Measurements from ENCODE around the gene TMPRSS7. TPM values are rescaled to one million over a fixed set of nuclear protein-coding genes. Genes with fewer than 3 reads are reported as not detected.

The TMPRSS7 gene
- polyA plus RNA-seq, 3 donors, result not detected

DNA sequence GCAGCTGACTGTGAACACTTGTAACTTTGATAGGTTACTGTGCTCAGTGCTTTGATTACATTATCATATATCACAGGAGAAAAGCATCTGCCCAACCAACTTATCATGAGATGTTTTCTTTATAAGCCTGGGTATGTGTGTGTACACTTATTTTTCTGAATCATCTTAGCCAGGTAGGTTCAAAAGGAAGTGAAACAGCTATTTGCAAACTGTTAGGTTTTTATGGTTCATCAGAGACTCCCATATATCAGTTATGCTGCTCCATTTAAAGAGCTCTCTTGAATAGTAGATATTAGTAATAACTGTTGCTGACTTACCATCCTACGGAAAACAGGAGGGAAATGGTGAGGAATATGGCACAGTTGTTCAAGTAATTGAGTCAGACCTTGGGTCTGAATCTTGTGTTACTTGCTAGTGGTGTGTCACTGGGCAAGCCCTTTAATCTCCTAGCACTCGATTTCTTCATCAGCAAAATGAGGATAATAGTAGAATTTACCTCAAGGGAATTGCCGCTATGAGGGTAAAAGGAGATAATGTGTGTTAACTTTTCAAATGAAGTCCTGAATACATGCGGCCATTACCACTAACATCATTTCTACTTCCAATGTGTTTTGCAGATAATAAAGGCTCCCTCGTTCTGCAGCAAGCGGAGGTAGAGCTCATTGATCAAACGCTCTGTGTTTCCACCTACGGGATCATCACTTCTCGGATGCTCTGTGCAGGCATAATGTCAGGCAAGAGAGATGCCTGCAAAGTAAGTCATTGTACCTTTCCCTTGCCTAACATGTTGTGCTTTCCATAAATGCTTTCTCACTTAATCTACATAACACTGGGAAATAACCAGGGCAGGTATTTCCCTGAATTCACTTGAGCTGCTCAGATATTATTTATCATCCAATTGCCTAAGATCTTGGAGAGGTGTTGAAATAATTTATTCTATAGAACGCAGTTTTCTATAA is 43.9 kb downstream of the TMPRSS7 start:
- DNase-seq, result no peak
- H3K27me3 ChIP-seq (ENCODE audit: control insufficient read depth in 2 of 2, insufficient read depth in 2 of 2, low read length in 2 of 2), result peaks cover 20 to 46% of the 10 kb centered on the region in 2 donors
- no peak overlapping the region for H3K9ac ChIP-seq (ENCODE audit: insufficient read depth, low read length, poor library complexity, severe bottlenecking)
- Mint-ChIP-seq H3K27me3 (ENCODE audit: low read depth in 3 of 3) (peaks cover 15 to 34% (median 26%) of the 10 kb centered on the region in 3 donors), H3K36me3 (no peaks in the 10 kb centered on the region), H3K4me3 (peak overlapping the region in 1 of 2 donors; percentile 49), H3K4me1 (no peaks in the 10 kb centered on the region), H3K27ac (no peak overlapping the region), H3K9me3 (peaks cover 0 to 2% (median 2%) of the 10 kb centered on the region in 7 donors)
- intact Hi-C loops (cut with micrococcal nuclease), result no loop called here
- H3K79me2 ChIP-seq (ENCODE audit: insufficient read depth, low read length), result no peaks in the 10 kb centered on the region
- H2AFZ ChIP-seq (ENCODE audit: insufficient read depth, low read depth, low read length, poor library complexity, severe bottlenecking), result no peak overlapping the region
- H3K36me3 ChIP-seq (replicated peaks in 1 of 2; ENCODE audit: control insufficient read depth in 1 of 2, insufficient read depth in 2 of 2, low read length in 2 of 2), result no peaks in the 10 kb centered on the region
- no peak overlapping the region for H3K4me3 ChIP-seq (replicated peaks in 1 of 3; ENCODE audit: low read depth in 2 of 3, low read length in 3 of 3)
- 100% methylated on average over 2 of the region's 10 CpGs for WGBS (ENCODE audit: insufficient coverage)
- no peaks in the 10 kb centered on the region for H3K9me3 ChIP-seq (replicated peaks in 1 of 2; ENCODE audit: control insufficient read depth in 1 of 2, insufficient read depth in 1 of 2, low read length in 2 of 2)
- no peak for TF ChIP-seq CTCF (IDR thresholded peaks at IDR 0.05)
- no peaks in the 10 kb centered on the region for H4K20me1 ChIP-seq (ENCODE audit: insufficient read depth, low read length)
- no peak overlapping the region for H3K4me2 ChIP-seq (replicated peaks; ENCODE audit: extremely low read depth, low read length, poor library complexity, severe bottlenecking)
- no peak overlapping the region for H3K27ac ChIP-seq (ENCODE audit: low read depth in 1 of 2, low read length in 2 of 2)
- no peaks in the 10 kb centered on the region for H3K4me1 ChIP-seq (ENCODE audit: control insufficient read depth in 1 of 2, insufficient read depth in 2 of 2, low read length in 2 of 2)

DNA sequence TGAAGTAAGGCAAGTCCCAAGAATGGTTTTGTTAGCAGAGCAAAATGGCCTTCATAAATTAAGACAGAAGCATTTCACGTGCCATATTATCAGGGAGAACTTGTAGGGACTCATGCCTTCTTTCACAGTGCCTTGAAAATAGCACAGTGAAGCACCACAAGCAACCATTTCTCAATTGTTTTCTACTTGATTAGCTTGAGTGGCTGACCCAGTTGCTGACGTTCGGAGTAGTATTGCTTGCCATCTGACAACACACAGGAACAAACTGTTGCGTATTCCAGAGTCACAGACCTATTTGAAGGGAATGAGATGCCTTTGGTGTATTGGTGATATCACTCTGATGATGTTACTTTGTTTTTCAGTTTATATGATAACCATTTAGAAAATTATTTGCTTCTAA is 48.7 kb downstream of the TMPRSS7 start:
- Mint-ChIP-seq H3K27ac (no peak overlapping the region), H3K27me3 (ENCODE audit: low read depth in 3 of 3) (peaks cover 53 to 70% (median 64%) of the 10 kb centered on the region in 3 donors)

More for the DNA sequence above, 48.7 kb downstream of the TMPRSS7 start:
- Histone ChIP-seq H3K36me3 (replicated peaks in 1 of 2; ENCODE audit: control insufficient read depth in 1 of 2, insufficient read depth in 2 of 2, low read length in 2 of 2) (no peaks in the 10 kb centered on the region), H3K9me3 (replicated peaks in 1 of 2; ENCODE audit: control insufficient read depth in 1 of 2, insufficient read depth in 1 of 2, low read length in 2 of 2) (peaks cover 0 to 8% of the 10 kb centered on the region in 2 donors), H3K27me3 (ENCODE audit: control insufficient read depth in 2 of 2, insufficient read depth in 2 of 2, low read length in 2 of 2) (peaks cover 60 to 85% of the 10 kb centered on the region in 2 donors), H3K4me2 (replicated peaks; ENCODE audit: extremely low read depth, low read length, poor library complexity, severe bottlenecking) (no peak overlapping the region), H3K27ac (ENCODE audit: low read depth in 1 of 2, low read length in 2 of 2) (no peak overlapping the region), H3K4me1 (ENCODE audit: control insufficient read depth in 1 of 2, insufficient read depth in 2 of 2, low read length in 2 of 2) (peaks cover 13% of the 10 kb centered on the region in 2 donors), H4K20me1 (ENCODE audit: insufficient read depth, low read length) (no peaks in the 10 kb centered on the region), H3K79me2 (ENCODE audit: insufficient read depth, low read length) (no peaks in the 10 kb centered on the region), H3K4me3 (replicated peaks in 1 of 3; ENCODE audit: low read depth in 2 of 3, low read length in 3 of 3) (no peak overlapping the region), H3K9ac (ENCODE audit: insufficient read depth, low read length, poor library complexity, severe bottlenecking) (no peak overlapping the region), H2AFZ (ENCODE audit: insufficient read depth, low read depth, low read length, poor library complexity, severe bottlenecking) (no peak overlapping the region)
- Mint-ChIP-seq H3K4me3 (peak overlapping the region in 1 of 2 donors; percentile 66), H3K36me3 (peaks cover 0 to 6% of the 10 kb centered on the region in 2 donors), H3K9me3 (peaks cover 0 to 16% (median 8%) of the 10 kb centered on the region in 7 donors), H3K4me1 (peaks cover 17% of the 10 kb centered on the region)
- no peak for TF ChIP-seq CTCF (IDR thresholded peaks at IDR 0.05)
- intact Hi-C loops (cut with micrococcal nuclease), result no loop called here
- 100% methylated on average over 1 of the region's 4 CpGs for WGBS (ENCODE audit: insufficient coverage)
- DNase-seq, result no peak

Measured in CD14-positive monocyte (primary cell).